Loucy (cell line): ENCODE data around the gene PRDM10.

Experiments used
- CTCF ChIP-seq: fragments of 200-600 bp; sonication (generic); conservative IDR thresholded peaks from 2 replicates; pipeline ENCODE4 v1.5.1; 2014; ENCODE audit warnings: mild to moderate bottlenecking, antibody characterized with exemption, low read length
- EZH2phosphoT487 ChIP-seq: fragments of 200-600 bp; IDR thresholded peaks from 2 replicates; pipeline ENCODE4 v1.6.1; 2018; ENCODE audit warnings: antibody characterized with exemption, mild to moderate bottlenecking, moderate library complexity, borderline replicate concordance

- TF ChIP-seq CTCF: peak; percentile 26; the same call in 1 of the 2 replicates
- TF ChIP-seq EZH2phosphoT487: no peak
Measured at GRCh38 chr11:129947474-129947873, 55.2 kb downstream of the PRDM10 start.
